Erythroblast (primary cell): ENCODE measurements around the gene TNFRSF13B.

ENCODE experiments used
- GATA1 ChIP-seq: IDR thresholded peaks from 2 replicates; pipeline ENCODE4 v1.6.1; 2011; ENCODE audit warnings: low read depth, mild to moderate bottlenecking, control low read depth, low read length, moderate library complexity
- POLR2A ChIP-seq: IDR thresholded peaks from 2 replicates; pipeline ENCODE4 v1.6.1; 2011; ENCODE audit warnings: mild to moderate bottlenecking, low read length

DNA sequence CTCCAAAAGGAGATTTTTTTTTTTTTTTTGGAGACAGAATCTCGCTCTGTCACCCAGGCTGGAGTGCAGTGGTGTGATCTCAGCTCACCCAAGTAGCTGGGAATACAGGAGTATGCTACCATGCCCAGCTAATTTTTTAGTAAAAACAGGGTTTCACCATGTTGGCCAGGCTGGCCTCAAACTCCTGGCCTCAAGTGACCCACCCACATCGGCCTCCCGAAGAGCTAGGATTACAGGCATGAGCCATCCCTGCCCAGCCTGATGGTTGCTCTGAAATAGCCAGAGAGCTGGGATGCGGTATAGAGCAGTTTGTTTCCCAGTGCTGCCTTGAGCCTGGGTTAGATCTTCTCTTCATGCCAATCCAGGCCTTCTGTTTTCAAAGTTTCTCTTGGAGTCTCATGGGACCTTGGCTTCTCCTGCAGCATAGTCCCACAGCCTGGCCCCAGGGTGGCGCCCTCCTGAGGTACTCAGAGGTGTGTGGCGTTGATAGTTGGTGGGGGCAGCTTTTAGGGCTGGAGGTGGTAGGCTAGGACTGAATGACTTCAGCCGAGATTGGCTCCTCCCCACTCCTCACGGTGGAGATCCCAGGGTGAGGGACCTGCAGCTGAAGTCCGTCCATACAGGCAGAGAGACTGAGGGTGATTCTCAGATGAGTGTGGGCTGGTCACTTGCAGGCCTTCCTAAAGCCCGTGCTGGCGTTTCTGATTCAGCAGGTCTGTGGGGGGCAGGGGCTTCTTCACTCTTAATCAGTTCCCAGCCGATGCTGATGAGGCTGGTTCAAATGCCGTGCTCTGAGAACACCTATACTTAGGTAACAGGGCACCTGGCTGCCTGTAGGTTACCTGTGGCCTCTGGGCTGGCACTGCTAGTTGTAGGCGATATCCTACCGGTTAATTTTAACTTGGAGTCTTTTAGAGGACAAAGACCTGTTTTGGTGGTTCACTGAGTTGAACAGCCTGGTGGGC, 52.0 kb downstream of the TNFRSF13B start:
- TF ChIP-seq POLR2A, result no peak
- no peak for TF ChIP-seq GATA1
